Fibroblast of skin of abdomen (primary cell): ENCODE results near the gene CAB39L.
A peak's percentile ranks its signal among the peaks of the same experiment; 100 is the strongest.

ENCODE experiments used
- DNase-seq: peaks from one replicate; pipeline ENCODE4 v3.0.0-alpha.2; 2013

Gene CAB39L

GRCh38 chr13:49441312-49441711 lies 2.6 kb downstream of the CAB39L start:
- no peak for DNase-seq

GRCh38 chr13:49439609-49440008 lies 4.3 kb downstream of the CAB39L start:
- no peak for DNase-seq

GRCh38 chr13:49437705-49438104 lies 6.2 kb downstream of the CAB39L start:
- DNase-seq, result no peak

DNA sequence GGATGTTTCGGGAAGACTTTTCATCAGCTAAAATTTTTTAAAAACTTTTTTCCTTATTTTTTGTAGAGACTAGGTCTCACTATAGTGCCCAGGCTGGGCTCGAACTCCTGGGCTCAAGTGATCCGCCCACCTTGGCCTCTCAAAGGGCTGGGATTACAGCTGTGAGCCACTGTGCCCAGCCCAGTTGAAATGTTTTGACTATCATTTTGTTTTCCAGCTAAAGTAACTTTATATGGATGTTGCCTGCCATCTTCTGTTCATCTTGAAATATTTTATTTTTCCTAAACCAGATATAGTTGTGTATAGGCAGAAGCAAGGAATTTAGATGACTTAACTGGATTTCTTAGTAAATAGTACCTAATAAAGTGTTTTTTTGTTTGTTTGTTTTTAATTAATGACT lies 7.0 kb downstream of the CAB39L start:
- DNase-seq, result peak; percentile 42

- DNase-seq, result no peak
Observed at GRCh38 chr13:49435992-49436391, 7.9 kb downstream of the CAB39L start.

DNA sequence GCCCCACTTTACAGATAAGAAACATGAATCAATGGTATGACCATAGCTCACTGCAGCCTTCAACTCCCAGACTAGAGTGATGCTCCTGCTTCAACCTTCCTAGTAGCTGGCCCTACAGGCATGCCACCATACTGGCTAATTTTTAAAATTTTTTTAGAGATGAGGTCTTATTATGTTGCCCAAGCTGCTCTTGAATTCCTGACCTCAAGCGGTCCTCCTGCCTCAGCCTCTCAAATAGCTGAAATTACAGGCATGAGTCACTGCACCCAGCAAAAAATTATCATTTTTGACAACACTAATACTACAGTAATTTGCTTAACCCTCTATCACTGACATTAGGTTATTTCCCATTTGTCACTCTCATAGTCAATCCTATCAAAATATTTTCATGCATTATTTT lies 14.7 kb downstream of the CAB39L start:
- DNase-seq, result no peak

DNA sequence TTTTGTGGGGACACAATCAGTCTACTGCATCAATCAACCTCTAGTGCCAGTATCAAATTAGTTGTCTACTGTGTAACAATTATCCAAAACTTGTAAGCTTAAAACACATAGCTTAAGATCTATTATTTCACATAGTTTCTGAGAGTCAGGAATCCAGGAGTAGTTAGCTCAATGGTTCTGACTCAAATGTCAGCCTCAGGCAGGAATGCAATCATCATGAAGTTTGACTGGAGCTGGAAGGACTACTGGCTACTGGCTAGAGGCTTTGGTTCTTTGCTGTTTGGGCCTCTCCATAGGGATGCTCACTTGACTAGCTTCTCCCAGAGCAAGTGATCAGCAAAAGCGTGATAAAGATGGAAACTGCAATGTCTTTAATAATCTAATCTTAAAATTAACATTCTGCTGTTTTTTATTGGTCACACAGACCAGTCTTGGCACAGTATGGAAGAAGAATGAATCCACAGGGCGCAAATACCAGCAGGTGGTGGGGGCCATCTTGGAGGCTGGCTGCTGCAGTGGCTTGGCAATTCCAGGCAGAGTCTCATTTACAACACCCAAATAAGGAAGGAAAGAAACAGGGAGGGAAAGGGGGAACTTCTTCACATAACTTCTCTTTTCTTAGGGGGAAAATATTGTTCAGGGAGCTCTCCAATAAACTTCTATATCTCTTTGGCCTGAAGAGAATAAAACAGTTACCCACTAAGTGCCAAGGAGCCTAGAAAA lies 15.7 kb downstream of the CAB39L start:
- no peak for DNase-seq

GRCh38 chr13:49424011-49424560 lies 19.8 kb downstream of the CAB39L start:
- no peak for DNase-seq

DNA sequence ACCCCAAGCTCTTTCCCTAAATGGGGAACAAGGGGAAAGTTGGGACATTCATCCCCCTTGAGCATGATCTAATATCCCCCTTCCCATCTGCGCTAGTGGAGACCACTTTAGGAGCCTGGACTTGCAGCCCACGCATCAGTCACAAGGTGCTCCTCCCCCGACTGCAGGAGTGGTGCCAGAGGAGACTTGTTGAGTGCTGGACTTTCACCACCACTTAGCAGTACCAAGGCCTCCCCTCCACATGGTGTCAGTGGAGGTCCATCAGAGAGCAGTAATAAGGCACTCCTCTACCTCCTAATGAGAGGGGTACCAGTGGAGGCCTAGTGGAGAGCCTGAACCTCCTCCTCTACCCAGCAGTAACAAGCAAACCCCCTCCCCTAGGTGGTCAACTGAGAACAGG lies 22.5 kb downstream of the CAB39L start:
- peak; percentile 12 for DNase-seq

DNA sequence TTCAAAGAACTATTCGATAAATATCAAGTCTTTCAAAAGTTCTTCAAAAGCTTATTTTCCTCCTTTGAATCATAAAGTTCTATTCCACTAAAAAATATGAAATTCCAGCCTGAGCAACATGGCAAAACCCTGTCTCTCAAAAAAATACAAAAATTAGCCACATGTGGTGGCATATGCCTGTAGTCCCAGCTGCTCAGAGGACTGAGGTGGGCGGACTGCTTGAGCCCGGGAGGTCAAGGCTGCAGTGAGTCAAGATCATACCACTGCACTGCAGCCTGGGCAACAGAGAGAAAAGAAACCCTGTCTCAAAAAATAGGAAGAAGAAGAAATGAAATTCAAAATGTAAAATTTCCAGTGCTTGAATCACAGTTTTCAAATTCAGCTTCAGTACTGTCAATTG lies 24.6 kb downstream of the CAB39L start:
- DNase-seq, result no peak

DNA sequence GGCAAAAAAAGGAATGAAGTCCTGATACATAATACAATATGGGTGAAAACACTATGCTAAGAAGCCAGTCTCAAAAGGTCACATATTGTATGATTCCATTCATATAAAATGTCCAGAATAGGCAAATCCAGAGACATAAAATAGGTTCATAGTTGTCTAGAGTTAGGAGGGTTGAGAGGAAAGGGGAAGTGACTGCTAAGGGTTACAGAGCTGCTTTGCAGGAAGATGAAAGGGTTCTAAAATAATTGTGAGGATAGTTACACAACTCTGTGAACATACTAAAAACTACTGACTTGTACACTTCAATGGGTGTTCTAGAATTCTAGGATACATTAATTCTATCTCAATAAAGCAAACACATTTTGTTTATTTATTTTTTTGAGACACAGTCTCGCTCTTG lies 25.7 kb downstream of the CAB39L start:
- DNase-seq, result no peak

GRCh38 chr13:49417161-49417560 lies 26.7 kb downstream of the CAB39L start:
- no peak for DNase-seq

DNA sequence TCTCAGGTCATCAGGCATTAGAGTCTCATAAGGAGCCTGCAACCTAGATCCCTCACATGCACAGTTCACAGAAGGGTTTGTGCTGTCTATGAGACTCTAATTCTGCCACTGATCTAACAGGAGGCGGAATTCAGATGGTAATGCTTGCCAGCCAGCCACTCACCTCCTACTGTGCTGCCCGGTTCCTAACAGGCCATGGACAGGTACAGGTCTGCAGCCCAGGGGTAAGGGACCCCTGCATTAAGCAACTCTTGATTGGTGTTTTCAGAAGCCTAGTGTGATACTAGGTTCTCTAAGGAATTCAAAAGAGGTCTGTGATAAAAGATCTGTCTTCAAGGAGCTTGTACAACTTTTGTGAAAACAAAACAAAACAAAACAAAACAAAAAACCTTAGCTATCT lies 31.1 kb downstream of the CAB39L start:
- DNase-seq, result no peak

GRCh38 chr13:49411353-49411752 lies 32.5 kb downstream of the CAB39L start:
- DNase-seq, result no peak

DNA sequence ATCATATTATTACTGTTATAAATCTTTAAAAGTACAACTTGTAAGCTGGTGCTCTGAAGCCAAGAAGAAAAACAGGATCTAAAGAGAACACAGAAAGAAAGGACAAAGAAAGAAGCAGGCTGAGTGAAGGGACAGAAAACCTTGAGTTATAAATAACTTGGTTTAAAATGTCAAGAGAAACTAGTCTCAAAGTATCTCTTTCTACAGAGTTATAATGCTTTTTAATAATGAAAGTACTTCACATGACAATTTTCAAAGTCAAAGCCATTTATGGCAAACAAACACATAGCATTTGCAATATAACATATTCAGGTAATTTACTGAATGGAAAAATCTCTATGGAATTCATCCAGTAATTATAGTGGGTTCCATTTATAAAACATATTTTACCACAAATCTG lies 33.4 kb downstream of the CAB39L start:
- no peak for DNase-seq

- DNase-seq, result no peak
Observed at GRCh38 chr13:49410006-49410405, 33.9 kb downstream of the CAB39L start.

DNA sequence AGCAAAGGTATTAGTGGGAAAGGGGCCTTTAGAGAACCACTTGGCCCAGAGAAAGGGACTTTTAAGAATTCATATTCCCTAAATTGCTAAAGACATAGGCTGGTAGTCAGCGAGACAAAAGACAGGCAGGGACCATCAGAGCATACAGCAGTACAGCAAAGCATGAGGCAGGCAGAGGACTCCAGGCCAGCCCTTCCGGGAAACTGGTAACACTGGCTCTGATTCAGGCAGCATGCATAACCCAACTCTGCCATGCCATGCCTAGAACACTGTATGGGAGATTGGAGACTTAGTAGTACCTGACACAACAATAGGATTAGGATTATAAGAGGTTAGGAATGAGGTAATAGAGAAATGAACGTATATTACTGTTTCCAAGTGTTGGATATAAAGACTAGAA lies 34.9 kb downstream of the CAB39L start:
- no peak for DNase-seq

DNA sequence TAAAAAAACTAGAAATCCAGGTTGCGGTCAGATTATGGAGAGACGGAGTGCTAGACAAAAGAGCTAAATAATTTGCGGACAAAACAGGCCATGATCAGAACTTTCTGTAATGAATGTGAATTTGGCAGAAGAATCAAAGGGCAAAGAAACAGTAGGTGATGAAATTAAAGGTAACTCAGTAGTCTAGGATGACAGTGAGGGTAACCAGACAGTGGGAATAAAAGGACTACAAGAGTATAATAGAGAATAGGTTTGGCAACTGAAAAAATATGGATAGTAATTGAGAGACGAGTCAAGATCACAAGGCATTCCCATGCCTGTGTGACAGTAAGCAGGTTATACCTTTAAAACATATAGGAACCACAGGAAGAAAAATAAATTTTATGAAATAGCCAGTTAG lies 35.9 kb downstream of the CAB39L start:
- no peak for DNase-seq

GRCh38 chr13:49407068-49407467 lies 36.8 kb downstream of the CAB39L start:
- DNase-seq, result peak; percentile 27

GRCh38 chr13:49404703-49405020 lies 39.2 kb downstream of the CAB39L start:
- DNase-seq, result no peak

DNA sequence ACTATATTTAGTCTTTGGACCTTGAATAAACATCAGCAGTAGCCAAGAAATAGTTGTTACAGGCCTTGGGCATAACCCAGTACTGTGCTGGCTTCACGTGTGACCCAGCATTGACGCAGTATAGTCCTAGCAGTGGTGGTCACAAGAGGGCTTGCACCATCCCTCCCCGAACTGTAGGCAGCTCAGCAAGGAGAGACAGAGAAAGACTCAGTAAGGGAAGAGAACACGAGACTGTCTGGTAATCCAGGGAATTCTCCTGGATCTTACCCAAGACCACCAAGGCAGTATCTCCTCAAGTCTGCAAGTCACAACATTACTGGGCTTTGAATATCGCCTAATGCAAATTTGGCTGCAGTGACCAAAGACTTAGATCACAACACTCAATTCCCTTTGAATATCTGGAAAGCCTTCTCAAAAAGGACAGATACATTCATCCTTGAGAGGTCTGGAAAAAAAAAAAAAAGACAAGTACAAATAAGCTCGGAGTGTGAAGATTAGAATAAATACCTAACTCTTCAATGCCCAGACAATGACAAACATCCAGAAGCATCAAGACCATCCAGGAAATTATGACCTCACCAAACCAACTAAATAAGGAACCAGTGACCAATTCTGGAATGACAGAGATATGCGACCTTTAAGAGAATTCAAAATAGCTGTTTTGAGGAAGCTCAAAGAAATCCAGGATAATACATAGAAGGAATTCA lies 39.7 kb downstream of the CAB39L start:
- no peak for DNase-seq

DNA sequence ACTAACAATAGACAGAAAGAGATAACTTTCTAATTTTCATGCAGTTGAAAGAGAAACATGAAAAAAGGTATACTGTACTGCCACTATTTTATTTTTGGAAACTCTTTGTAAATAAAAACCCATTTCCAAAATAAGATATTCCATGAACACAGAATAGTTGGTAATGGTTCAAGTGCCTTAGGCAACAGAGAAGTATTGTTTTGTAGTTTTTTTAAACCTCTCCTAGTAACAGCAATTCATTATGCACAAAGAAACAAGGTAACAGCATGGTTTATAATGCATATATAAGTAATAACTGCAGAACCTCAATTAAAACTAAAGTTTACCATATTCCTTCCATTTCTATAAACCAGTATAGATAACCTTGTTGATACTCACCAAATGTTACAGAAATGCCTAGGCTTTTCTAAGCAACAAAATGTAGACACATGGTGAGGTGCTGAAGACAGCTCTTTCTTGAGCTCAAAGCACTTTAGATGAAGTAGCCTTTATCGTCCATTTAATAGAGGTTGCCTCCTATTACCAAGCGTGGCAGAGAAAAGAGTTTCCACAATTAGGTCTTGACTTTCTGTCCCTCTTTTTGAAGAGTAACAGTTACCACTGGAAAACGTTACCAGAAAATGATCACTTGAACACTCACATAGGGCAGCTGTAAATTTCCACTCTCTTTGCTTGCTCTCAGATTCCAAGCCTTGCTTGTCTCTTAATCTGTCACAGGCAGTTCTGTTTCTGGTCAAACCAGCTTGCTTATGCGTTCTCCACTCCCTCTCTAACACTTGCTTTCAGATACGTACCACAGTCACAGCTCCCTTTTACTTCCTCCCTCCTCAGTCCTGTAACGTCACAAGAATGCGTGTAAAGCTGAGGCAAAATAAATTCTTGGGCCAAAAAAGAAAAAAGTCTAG lies 42.9 kb downstream of the CAB39L start:
- peak; percentile 20 for DNase-seq

DNA sequence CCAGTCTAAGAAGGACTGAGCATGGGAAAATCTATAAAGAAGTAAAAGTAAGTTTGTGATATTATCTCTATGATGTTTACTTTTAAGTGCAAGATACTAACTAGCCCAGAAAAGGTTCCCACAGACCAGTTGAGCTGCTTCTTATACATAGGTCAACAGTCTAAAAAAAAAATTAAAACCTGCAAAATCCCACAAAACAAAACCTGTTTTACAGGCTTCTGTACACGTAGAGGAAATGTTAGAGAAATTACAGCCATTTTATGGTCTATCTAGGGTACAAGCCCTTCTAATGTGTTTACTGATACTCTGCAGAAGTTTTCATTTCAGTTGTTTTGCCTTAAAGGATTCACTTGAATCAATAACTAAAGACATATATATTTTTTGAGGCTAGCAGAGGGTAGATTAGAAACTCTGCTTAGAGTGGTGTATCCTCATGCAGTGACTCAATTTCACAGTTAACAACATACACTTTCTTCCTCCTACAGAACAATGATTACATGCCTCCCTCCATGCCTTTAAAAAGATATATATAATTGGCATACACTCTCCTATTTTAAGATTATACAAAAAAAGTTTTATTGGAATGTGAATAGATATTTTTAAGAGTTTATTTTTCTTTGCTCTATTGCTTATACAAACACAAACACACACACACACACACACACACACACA lies 43.9 kb downstream of the CAB39L start:
- no peak for DNase-seq
